Activated T-helper 1 cell treated with anti-CD3 and anti-CD28 coated beads, Interleukin-12 subunit alpha, Interleukin-12 subunit beta, Interleukin-2, Interleukin-4 antibody, amounts not matched to agents 30 ng/mL and 10 ng/mL and 1 ng/mL, durations not matched to agents 14 hours and 24 hours and 36 hours (primary cell): ENCODE measurements around the gene SERPINE1. TPM values are rescaled to one million over a fixed set of nuclear protein-coding genes. Genes with fewer than 3 reads are reported as not detected.

Experiments
- DNase-seq: peaks from one replicate; pipeline ENCODE4 v3.0.0; 2021; ENCODE audit warnings: low spot score
- H3K27ac Mint-ChIP-seq: one replicate; pipeline ENCODE4 v1.8.0; 2021; ENCODE audit warnings: mild to moderate bottlenecking, mixed read lengths
- H3K27me3 Mint-ChIP-seq: one replicate; pipeline ENCODE4 v1.8.0; 2022; ENCODE audit warnings: mild to moderate bottlenecking, moderate library complexity, mixed read lengths; ENCODE audit not compliant: insufficient read depth
- H3K36me3 Mint-ChIP-seq: one replicate; pipeline ENCODE4 v1.8.0; 2021; ENCODE audit warnings: low read depth, mixed read lengths
- H3K4me1 Mint-ChIP-seq: one replicate; pipeline ENCODE4 v1.8.0; 2021; ENCODE audit warnings: low read depth, mixed read lengths
- H3K4me3 Mint-ChIP-seq: one replicate; pipeline ENCODE4 v1.8.0; 2021; ENCODE audit warnings: mild to moderate bottlenecking, moderate library complexity, mixed read lengths
- H3K9me3 Mint-ChIP-seq: one replicate; pipeline ENCODE4 v1.8.0; 2021; ENCODE audit warnings: mixed read lengths
- intact Hi-C: fragments of 100-400 bp; cut with micrococcal nuclease; formaldehyde crosslinking; loops from one replicate; pipeline ENCODE4 v1.15.1; 2024
- total RNA-seq: library from RNA; stranded (reverse); gene quantifications from 2 replicates; pipeline ENCODE4 v1.2.3, GENCODE V29; 2022

Gene SERPINE1
- total RNA-seq, 1 donor from 2014 or later = 0.36 TPM

- intact Hi-C loops = no loop called here
- Mint-ChIP-seq H3K9me3 (no peaks in the 10 kb centered on the region), H3K36me3 (peaks cover 2% of the 10 kb centered on the region), H3K4me3 (no peak overlapping the region), H3K27ac (no peak overlapping the region), H3K4me1 (peaks cover 40% of the 10 kb centered on the region), H3K27me3 (peaks cover 43% of the 10 kb centered on the region)
- no peak for DNase-seq
These were observed 6.9 kb downstream of the SERPINE1 start for GRCh38 chr7:101133621-101134398.

- Mint-ChIP-seq H3K4me1 (peaks cover 42% of the 10 kb centered on the region), H3K27me3 (peaks cover 40% of the 10 kb centered on the region), H3K9me3 (no peaks in the 10 kb centered on the region), H3K36me3 (peaks cover 2% of the 10 kb centered on the region), H3K4me3 (no peak overlapping the region), H3K27ac (no peak overlapping the region)
- intact Hi-C loops = no loop called here
- no peak for DNase-seq
These were observed 7.6 kb downstream of the SERPINE1 start for GRCh38 chr7:101134399-101134980.

DNA sequence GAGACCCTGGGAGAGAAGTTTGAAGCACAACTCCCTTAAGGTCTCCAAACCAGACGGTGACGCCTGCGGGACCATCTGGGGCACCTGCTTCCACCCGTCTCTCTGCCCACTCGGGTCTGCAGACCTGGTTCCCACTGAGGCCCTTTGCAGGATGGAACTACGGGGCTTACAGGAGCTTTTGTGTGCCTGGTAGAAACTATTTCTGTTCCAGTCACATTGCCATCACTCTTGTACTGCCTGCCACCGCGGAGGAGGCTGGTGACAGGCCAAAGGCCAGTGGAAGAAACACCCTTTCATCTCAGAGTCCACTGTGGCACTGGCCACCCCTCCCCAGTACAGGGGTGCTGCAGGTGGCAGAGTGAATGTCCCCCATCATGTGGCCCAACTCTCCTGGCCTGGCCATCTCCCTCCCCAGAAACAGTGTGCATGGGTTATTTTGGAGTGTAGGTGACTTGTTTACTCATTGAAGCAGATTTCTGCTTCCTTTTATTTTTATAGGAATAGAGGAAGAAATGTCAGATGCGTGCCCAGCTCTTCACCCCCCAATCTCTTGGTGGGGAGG lies 10.8 kb downstream of the SERPINE1 start:
- Mint-ChIP-seq H3K27me3 (peaks cover 29% of the 10 kb centered on the region), H3K36me3 (no peaks in the 10 kb centered on the region), H3K9me3 (no peaks in the 10 kb centered on the region), H3K27ac (peak overlapping the region; percentile 79), H3K4me3 (peak overlapping the region; percentile 67), H3K4me1 (peaks cover 57% of the 10 kb centered on the region)
- intact Hi-C loops = loop anchor here (1.0 to 2.0 kb wide), 4 partner anchors 15 to 81 kb away; partner anchors contain the start of genes AP1S1, TRIM56 and ZNHIT1
- no peak for DNase-seq

DNA sequence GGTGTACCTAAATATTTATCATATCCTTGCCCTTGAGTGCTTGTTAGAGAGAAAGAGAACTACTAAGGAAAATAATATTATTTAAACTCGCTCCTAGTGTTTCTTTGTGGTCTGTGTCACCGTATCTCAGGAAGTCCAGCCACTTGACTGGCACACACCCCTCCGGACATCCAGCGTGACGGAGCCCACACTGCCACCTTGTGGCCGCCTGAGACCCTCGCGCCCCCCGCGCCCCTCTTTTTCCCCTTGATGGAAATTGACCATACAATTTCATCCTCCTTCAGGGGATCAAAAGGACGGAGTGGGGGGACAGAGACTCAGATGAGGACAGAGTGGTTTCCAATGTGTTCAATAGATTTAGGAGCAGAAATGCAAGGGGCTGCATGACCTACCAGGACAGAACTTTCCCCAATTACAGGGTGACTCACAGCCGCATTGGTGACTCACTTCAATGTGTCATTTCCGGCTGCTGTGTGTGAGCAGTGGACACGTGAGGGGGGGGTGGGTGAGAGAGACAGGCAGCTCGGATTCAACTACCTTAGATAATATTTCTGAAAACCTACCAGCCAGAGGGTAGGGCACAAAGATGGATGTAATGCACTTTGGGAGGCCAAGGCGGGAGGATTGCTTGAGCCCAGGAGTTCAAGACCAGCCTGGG lies 11.4 kb downstream of the SERPINE1 start:
- peak; percentile 64 for DNase-seq
- Mint-ChIP-seq H3K36me3 (no peaks in the 10 kb centered on the region), H3K27ac (peak overlapping the region; percentile 79), H3K27me3 (peaks cover 28% of the 10 kb centered on the region), H3K4me1 (peaks cover 57% of the 10 kb centered on the region), H3K4me3 (peak overlapping the region; percentile 67), H3K9me3 (no peaks in the 10 kb centered on the region)
- intact Hi-C loops = loop anchor here (1.0 kb wide), 3 partner anchors 16 to 80 kb away; partner anchors contain the start of genes AP1S1, TRIM56 and ZNHIT1

- Mint-ChIP-seq H3K4me1 (peaks cover 41% of the 10 kb centered on the region), H3K9me3 (no peaks in the 10 kb centered on the region), H3K27ac (no peak overlapping the region), H3K36me3 (no peaks in the 10 kb centered on the region), H3K27me3 (peaks cover 32% of the 10 kb centered on the region), H3K4me3 (no peak overlapping the region)
- no peak for DNase-seq
- intact Hi-C loops = no loop called here
These were observed 13.4 kb downstream of the SERPINE1 start for GRCh38 chr7:101140339-101140699.

GRCh38 chr7:101140746-101141382 lies 14.0 kb downstream of the SERPINE1 start:
- H3K9me3 Mint-ChIP-seq = no peaks in the 10 kb centered on the region
- intact Hi-C loops = no loop called here
- no peak overlapping the region for H3K4me3 Mint-ChIP-seq
- no peaks in the 10 kb centered on the region for H3K36me3 Mint-ChIP-seq
- peaks cover 35% of the 10 kb centered on the region for H3K27me3 Mint-ChIP-seq
- H3K4me1 Mint-ChIP-seq = peaks cover 41% of the 10 kb centered on the region
- no peak overlapping the region for H3K27ac Mint-ChIP-seq
- no peak for DNase-seq

DNA sequence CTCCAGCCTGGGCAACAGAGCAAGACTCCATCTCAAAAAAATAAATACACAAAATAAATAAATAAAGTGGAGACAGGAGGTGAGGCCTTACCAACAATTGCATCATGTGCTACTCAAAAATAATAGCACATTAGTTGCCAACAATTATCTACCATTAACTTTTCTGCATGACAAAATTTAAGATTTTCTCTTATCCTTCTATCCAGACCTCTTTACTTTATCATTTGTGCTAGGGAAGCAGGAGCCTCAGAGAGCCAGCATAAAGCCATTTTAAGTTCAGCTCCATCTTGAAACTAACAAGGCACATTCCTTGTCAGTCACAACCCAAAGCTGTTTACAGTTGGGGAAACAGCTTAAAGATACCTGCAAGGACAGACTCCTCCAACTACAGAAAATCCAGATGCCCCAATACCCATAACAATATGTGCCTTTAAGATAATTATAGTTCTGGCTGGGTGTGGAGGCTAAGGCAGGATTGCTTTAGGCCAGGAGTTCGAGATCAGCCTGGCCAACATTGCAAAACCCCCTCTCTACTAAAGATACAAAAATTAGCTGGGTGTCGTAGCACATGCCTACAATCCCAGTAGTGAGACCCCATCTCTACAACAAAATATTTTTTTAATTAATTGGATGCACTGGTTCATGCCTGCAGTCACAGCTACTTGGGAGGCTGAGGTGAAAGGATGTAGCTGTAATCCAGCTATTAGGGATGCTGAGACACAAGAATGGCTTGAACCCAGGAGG lies 25.2 kb downstream of the SERPINE1 start:
- no peak overlapping the region for H3K27ac Mint-ChIP-seq

GRCh38 chr7:101153969-101154692 lies 27.2 kb downstream of the SERPINE1 start, which contains the start of gene AP1S1:
AP1S1 (plus strand) TSS chr7:101154476; CDS start chr7:101154515, 39 bp downstream.
- peaks cover 15% of the 10 kb centered on the region for H3K27me3 Mint-ChIP-seq
- DNase-seq = peak; percentile 92
- peaks cover 14% of the 10 kb centered on the region for H3K4me1 Mint-ChIP-seq
- intact Hi-C loops = loop anchor here (1.0 kb wide), 6 partner anchors 10 to 98 kb away; partner anchors contain the start of genes PLOD3 and VGF
- H3K9me3 Mint-ChIP-seq = no peaks in the 10 kb centered on the region
- peak within 1 kb of the TSS; percentile 83 for H3K4me3 Mint-ChIP-seq
- peak within 1 kb of the TSS; percentile 57 for H3K27ac Mint-ChIP-seq
- peaks cover 10% of the 10 kb centered on the region for H3K36me3 Mint-ChIP-seq

More for the DNA sequence above, 25.2 kb downstream of the SERPINE1 start:
- intact Hi-C loops = no loop called here
- no peak for DNase-seq
- Mint-ChIP-seq H3K9me3 (no peaks in the 10 kb centered on the region), H3K36me3 (peaks cover 7% of the 10 kb centered on the region), H3K27me3 (peaks cover 20% of the 10 kb centered on the region), H3K4me1 (peaks cover 21% of the 10 kb centered on the region), H3K4me3 (no peak overlapping the region)

DNA sequence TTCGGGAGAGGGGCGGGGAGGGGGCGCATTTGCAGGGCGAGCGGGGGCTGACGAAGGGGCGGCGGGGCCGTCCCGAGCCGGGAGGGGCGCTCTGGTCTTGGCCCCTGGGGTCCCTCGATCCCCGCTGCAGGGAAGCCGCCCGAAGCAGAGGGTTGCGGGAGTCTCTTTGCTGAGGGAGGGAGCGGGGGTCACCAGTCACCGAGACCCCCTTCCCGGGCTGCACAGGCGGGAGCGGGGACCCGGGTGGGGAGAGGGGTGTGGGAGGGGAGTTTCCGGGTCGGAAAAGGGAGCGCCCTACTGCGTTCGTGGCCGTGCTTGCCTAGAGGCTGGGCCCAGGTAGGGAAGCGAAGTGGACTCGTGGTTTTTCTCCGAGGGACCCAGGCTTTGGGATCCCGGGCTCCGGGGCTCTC lies 27.8 kb downstream of the SERPINE1 start:
- Mint-ChIP-seq H3K4me1 (peaks cover 14% of the 10 kb centered on the region), H3K4me3 (peak overlapping the region; percentile 83), H3K36me3 (peaks cover 10% of the 10 kb centered on the region), H3K9me3 (no peaks in the 10 kb centered on the region), H3K27me3 (peaks cover 12% of the 10 kb centered on the region), H3K27ac (peak overlapping the region; percentile 37)
- DNase-seq = no peak
- intact Hi-C loops = loop anchor here (1.0 kb wide), 6 partner anchors 10 to 98 kb away; partner anchors contain the start of genes PLOD3 and VGF

DNA sequence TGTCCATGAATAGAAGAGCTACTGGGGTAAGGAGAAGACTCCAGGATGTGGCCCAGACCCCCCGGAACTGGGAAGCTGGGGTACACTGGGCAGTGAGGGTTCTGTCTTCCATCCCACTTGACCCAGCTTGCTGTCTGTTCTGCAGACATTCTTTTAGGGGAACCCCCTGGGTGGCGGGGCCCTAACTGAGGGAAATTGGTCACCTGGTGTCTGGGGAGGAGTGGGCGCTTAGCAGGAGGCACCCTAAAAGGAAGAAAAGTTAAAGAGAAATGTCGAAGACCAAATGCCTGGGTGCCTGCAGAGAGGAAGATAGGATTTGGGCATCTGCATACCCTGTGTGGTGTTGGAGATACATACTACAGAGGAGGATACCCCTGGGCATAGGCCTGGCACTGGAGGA lies 28.4 kb downstream of the SERPINE1 start:
- H3K36me3 Mint-ChIP-seq = peaks cover 11% of the 10 kb centered on the region
- intact Hi-C loops = no loop called here
- peak overlapping the region; percentile 83 for H3K4me3 Mint-ChIP-seq
- peaks cover 11% of the 10 kb centered on the region for H3K27me3 Mint-ChIP-seq
- H3K9me3 Mint-ChIP-seq = no peaks in the 10 kb centered on the region
- no peak overlapping the region for H3K27ac Mint-ChIP-seq
- H3K4me1 Mint-ChIP-seq = peaks cover 14% of the 10 kb centered on the region
- DNase-seq = no peak

- Mint-ChIP-seq H3K36me3 (peaks cover 18% of the 10 kb centered on the region), H3K9me3 (no peaks in the 10 kb centered on the region), H3K4me3 (no peak overlapping the region), H3K27ac (no peak overlapping the region), H3K4me1 (peaks cover 14% of the 10 kb centered on the region), H3K27me3 (peaks cover 11% of the 10 kb centered on the region)
- no peak for DNase-seq
- intact Hi-C loops = no loop called here
These were observed 29.4 kb downstream of the SERPINE1 start for GRCh38 chr7:101156277-101156676.
